Bronchial epithelial cell (primary cell): ENCODE results near the gene PTCH2. TPM values are rescaled to one million over a fixed set of nuclear protein-coding genes. Genes with fewer than 3 reads are reported as not detected.
A peak's percentile ranks its signal among the peaks of the same experiment; 100 is the strongest.

Source experiments
- DNase-seq: peaks from one replicate; pipeline ENCODE4 v3.0.0-alpha.2; 2010; ENCODE audit warnings: low read depth
- FAIRE-seq: peaks from 2 replicates; lab custom pipeline; 2011; peaks lifted over from hg19 to GRCh38; lab: Jason Lieb, UNC
- H3K27me3 ChIP-seq: 2 replicates; pipeline ENCODE4 v1.5.1; 2011; ENCODE audit warnings: low read length; ENCODE audit not compliant: control insufficient read depth, insufficient read depth
- H3K36me3 ChIP-seq: 2 replicates; pipeline ENCODE4 v1.5.1; 2011; ENCODE audit warnings: low read length; ENCODE audit not compliant: control insufficient read depth, insufficient read depth
- H3K4me3 ChIP-seq: 2 replicates; pipeline ENCODE4 v1.5.1; 2011; ENCODE audit warnings: mild to moderate bottlenecking, low read depth, low read length, control low read depth
- CTCF ChIP-seq: IDR thresholded peaks from 2 replicates; pipeline ENCODE4 v1.5.1; 2011; ENCODE audit warnings: mild to moderate bottlenecking, moderate library complexity, low read length, control low read depth, inconsistent platforms; ENCODE audit not compliant: insufficient read depth, severe bottlenecking
- total RNA-seq: library from RNA; depleted of rRNA; stranded (reverse); fragments of >200 nt; gene quantifications from 2 replicates; pipeline ENCODE4 v1.2.1, GENCODE V29; 2014

PTCH2 gene
- total RNA-seq, 1 donor from 2014 or later = not detected

- Histone ChIP-seq H3K4me3 (no peak overlapping the region), H3K36me3 (no peaks in the 10 kb centered on the region), H3K27me3 (no peaks in the 10 kb centered on the region)
- TF ChIP-seq CTCF = peak; percentile 86
- FAIRE-seq (no peak), DNase-seq (peak; percentile 79)
Measured at GRCh38 chr1:44835738-44836675, 7.0 kb downstream of the PTCH2 start.

GRCh38 chr1:44834328-44834727 lies 8.7 kb downstream of the PTCH2 start:
- Histone ChIP-seq H3K4me3 (no peak overlapping the region), H3K27me3 (no peaks in the 10 kb centered on the region), H3K36me3 (no peaks in the 10 kb centered on the region)
- FAIRE-seq = no peak
- no peak for TF ChIP-seq CTCF
- no peak for DNase-seq

- Histone ChIP-seq H3K36me3 (no peaks in the 10 kb centered on the region), H3K4me3 (no peak overlapping the region), H3K27me3 (no peaks in the 10 kb centered on the region)
- FAIRE-seq (no peak), DNase-seq (no peak)
- no peak for TF ChIP-seq CTCF
Measured at GRCh38 chr1:44832056-44832705, 10.9 kb downstream of the PTCH2 start.

GRCh38 chr1:44831516-44831915 lies 11.5 kb downstream of the PTCH2 start:
- Histone ChIP-seq H3K27me3 (no peaks in the 10 kb centered on the region), H3K36me3 (no peaks in the 10 kb centered on the region), H3K4me3 (no peak overlapping the region)
- no peak for TF ChIP-seq CTCF
- FAIRE-seq (no peak), DNase-seq (no peak)

- H3K27me3 ChIP-seq = no peaks in the 10 kb centered on the region
- FAIRE-seq (no peak), DNase-seq (no peak)
- no peak overlapping the region for H3K4me3 ChIP-seq
- H3K36me3 ChIP-seq = no peaks in the 10 kb centered on the region
- no peak for TF ChIP-seq CTCF
Measured at GRCh38 chr1:44830900-44831304, 12.2 kb downstream of the PTCH2 start.
